Calu3 (cell line): ENCODE measurements around the gene NCOR1. TPM values are rescaled to one million over a fixed set of nuclear protein-coding genes. Genes with fewer than 3 reads are reported as not detected.

ENCODE experiments used
- BruUV-seq: library from RNA; stranded (reverse); fragments of 400-500 nt; replicated peaks from 2 replicates; lab custom pipeline; 2021; lab: Mats Ljungman, UMichigan
- CTCF ChIA-PET: fragments of 300-600 bp; sonication (Branson Sonifier 250); formaldehyde crosslinking; loops from one replicate; lab custom pipeline; 2022; ENCODE audit warnings: antibody characterized with exemption; lab: Charles Lee
- DNase-seq: peaks from one replicate; pipeline ENCODE4 v3.0.0; 2022
- H3K27ac Mint-ChIP-seq: one replicate; pipeline ENCODE4 v1.8.0; 2022; ENCODE audit warnings: mixed read lengths; ENCODE audit not compliant: unreplicated experiment
- H3K27me3 Mint-ChIP-seq: one replicate; pipeline ENCODE4 v1.8.0; 2022; ENCODE audit warnings: mixed read lengths; ENCODE audit not compliant: unreplicated experiment
- H3K36me3 Mint-ChIP-seq: one replicate; pipeline ENCODE4 v1.8.0; 2022; ENCODE audit warnings: mild to moderate bottlenecking, moderate library complexity, mixed read lengths; ENCODE audit not compliant: insufficient read depth, unreplicated experiment
- H3K4me1 Mint-ChIP-seq: one replicate; pipeline ENCODE4 v1.8.0; 2022; ENCODE audit warnings: mild to moderate bottlenecking, low read depth, mixed read lengths; ENCODE audit not compliant: unreplicated experiment
- H3K4me3 Mint-ChIP-seq: one replicate; pipeline ENCODE4 v1.8.0; 2022; ENCODE audit warnings: mild to moderate bottlenecking, low read depth, moderate library complexity, mixed read lengths; ENCODE audit not compliant: unreplicated experiment
- H3K9me3 Mint-ChIP-seq: one replicate; pipeline ENCODE4 v1.8.0; 2022; ENCODE audit warnings: low read depth, mixed read lengths; ENCODE audit not compliant: unreplicated experiment
- intact Hi-C: fragments of 100-400 bp; cut with micrococcal nuclease; formaldehyde crosslinking; loops from one replicate; pipeline ENCODE4 v1.10.0; 2022; ENCODE audit not compliant: unreplicated experiment
- total RNA-seq: library from RNA; stranded (reverse); gene quantifications from 2 replicates; pipeline ENCODE4 v1.2.3, GENCODE V29; 2022
- TF ChIP-seq, protein P1 (sequence below): fragments of 200-600 bp; IDR thresholded peaks from one replicate; pipeline ENCODE4 v1.8.0; 2022; ENCODE audit warnings: antibody characterized with exemption; ENCODE audit not compliant: unreplicated experiment

Gene NCOR1
- total RNA-seq, 1 experiment from 2014 or later = 84.0 TPM

- no TSS peak for BruUV-seq
- CTCF ChIA-PET = no interaction called here
- H3K27ac Mint-ChIP-seq = no peak overlapping the region
- intact Hi-C loops = no loop called here
- H3K36me3 Mint-ChIP-seq = peaks cover 53% of the 10 kb centered on the region
- no peak overlapping the region for H3K4me3 Mint-ChIP-seq
- no peak for DNase-seq
- peaks cover 26% of the 10 kb centered on the region for H3K4me1 Mint-ChIP-seq
- H3K27me3 Mint-ChIP-seq = no peaks in the 10 kb centered on the region
- peaks cover 5% of the 10 kb centered on the region for H3K9me3 Mint-ChIP-seq
- TF ChIP-seq, protein P1, sequence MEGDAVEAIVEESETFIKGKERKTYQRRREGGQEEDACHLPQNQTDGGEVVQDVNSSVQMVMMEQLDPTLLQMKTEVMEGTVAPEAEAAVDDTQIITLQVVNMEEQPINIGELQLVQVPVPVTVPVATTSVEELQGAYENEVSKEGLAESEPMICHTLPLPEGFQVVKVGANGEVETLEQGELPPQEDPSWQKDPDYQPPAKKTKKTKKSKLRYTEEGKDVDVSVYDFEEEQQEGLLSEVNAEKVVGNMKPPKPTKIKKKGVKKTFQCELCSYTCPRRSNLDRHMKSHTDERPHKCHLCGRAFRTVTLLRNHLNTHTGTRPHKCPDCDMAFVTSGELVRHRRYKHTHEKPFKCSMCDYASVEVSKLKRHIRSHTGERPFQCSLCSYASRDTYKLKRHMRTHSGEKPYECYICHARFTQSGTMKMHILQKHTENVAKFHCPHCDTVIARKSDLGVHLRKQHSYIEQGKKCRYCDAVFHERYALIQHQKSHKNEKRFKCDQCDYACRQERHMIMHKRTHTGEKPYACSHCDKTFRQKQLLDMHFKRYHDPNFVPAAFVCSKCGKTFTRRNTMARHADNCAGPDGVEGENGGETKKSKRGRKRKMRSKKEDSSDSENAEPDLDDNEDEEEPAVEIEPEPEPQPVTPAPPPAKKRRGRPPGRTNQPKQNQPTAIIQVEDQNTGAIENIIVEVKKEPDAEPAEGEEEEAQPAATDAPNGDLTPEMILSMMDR = no peak
These were observed 209.7 kb downstream of the NCOR1 start for GRCh38 chr17:16005636-16006035.

GRCh38 chr17:16003841-16004240 lies 211.5 kb downstream of the NCOR1 start:
- H3K27me3 Mint-ChIP-seq = no peaks in the 10 kb centered on the region
- H3K36me3 Mint-ChIP-seq = peaks cover 71% of the 10 kb centered on the region
- peaks cover 27% of the 10 kb centered on the region for H3K4me1 Mint-ChIP-seq
- no peak for DNase-seq
- intact Hi-C loops = no loop called here
- TF ChIP-seq, protein P1 = no peak
- no peak overlapping the region for H3K27ac Mint-ChIP-seq
- peaks cover 5% of the 10 kb centered on the region for H3K9me3 Mint-ChIP-seq
- CTCF ChIA-PET = no interaction called here
- no peak overlapping the region for H3K4me3 Mint-ChIP-seq
- no TSS peak for BruUV-seq

- no peak for DNase-seq
- H3K36me3 Mint-ChIP-seq = peaks cover 64% of the 10 kb centered on the region
- no peak overlapping the region for H3K27ac Mint-ChIP-seq
- no TSS peak for BruUV-seq
- TF ChIP-seq, protein P1 = no peak
- peaks cover 5% of the 10 kb centered on the region for H3K9me3 Mint-ChIP-seq
- H3K4me1 Mint-ChIP-seq = peaks cover 16% of the 10 kb centered on the region
- H3K4me3 Mint-ChIP-seq = no peak overlapping the region
- no peaks in the 10 kb centered on the region for H3K27me3 Mint-ChIP-seq
- CTCF ChIA-PET = no interaction called here
- intact Hi-C loops = no loop called here
These were observed 212.6 kb downstream of the NCOR1 start for GRCh38 chr17:16002708-16003260.

GRCh38 chr17:16001226-16001897 lies 214.0 kb downstream of the NCOR1 start:
- Mint-ChIP-seq H3K9me3 (peaks cover 5% of the 10 kb centered on the region), H3K4me3 (peak overlapping the region; percentile 76), H3K27ac (peak overlapping the region; percentile 89), H3K27me3 (no peaks in the 10 kb centered on the region), H3K36me3 (peaks cover 65% of the 10 kb centered on the region), H3K4me1 (peaks cover 16% of the 10 kb centered on the region)
- TF ChIP-seq, protein P1 = no peak
- CTCF ChIA-PET = no interaction called here
- no TSS peak for BruUV-seq
- intact Hi-C loops = no loop called here
- DNase-seq = no peak
